ENCODE data around the gene CDH13.

Gene CDH13

GRCh38 chr16:83136924-83137323 is 510.2 kb downstream of the CDH13 start:
- Histone ChIP-seq H3K27ac (ENCODE audit: low read length) (peak overlapping the region; percentile 89), H3K4me2 (ENCODE audit: insufficient read depth, low read length) (peak overlapping the region; percentile 69), H3K9ac (ENCODE audit: low read depth, low read length) (peak overlapping the region; percentile 50), H3K79me2 (ENCODE audit: insufficient read depth, low read length) (no peaks in the 10 kb centered on the region), H3K4me3 (ENCODE audit: low read depth in 1 of 2, low read length in 2 of 2) (peak overlapping the region in 1 of 2 experiments; percentile 52; a peak in 3 of 4 replicates), H3K9me3 (ENCODE audit: insufficient read depth, low read length, severe bottlenecking) (no peaks in the 10 kb centered on the region), H2AFZ (ENCODE audit: low read depth, low read length) (peak overlapping the region; percentile 77), H3K36me3 (ENCODE audit: insufficient read depth, low read length) (no peaks in the 10 kb centered on the region), H3K27me3 (ENCODE audit: insufficient read depth, low read length, poor library complexity) (no peaks in the 10 kb centered on the region), H4K20me1 (ENCODE audit: insufficient read depth, low read length) (no peaks in the 10 kb centered on the region), H3K4me1 (ENCODE audit: insufficient read depth, low read length) (peaks cover 23% of the 10 kb centered on the region)
- peak; percentile 59 for DNase-seq
- peak; percentile 69 for ATAC-seq (ENCODE audit: insufficient read depth, low read depth)
- TF ChIP-seq EZH2 (IDR thresholded peaks at IDR 0.05; ENCODE audit: borderline replicate concordance, low read depth, low read length, severe bottlenecking) (no peak), CTCF (IDR thresholded peaks at IDR 0.05; ENCODE audit: borderline replicate concordance, extremely low read depth, low read length, poor library complexity, severe bottlenecking) (no peak)

GRCh38 chr16:83137326-83137781 is 510.6 kb downstream of the CDH13 start:
- no peaks in the 10 kb centered on the region for H3K9me3 ChIP-seq (ENCODE audit: insufficient read depth, low read length, severe bottlenecking)
- peak overlapping the region; percentile 89 for H3K27ac ChIP-seq (ENCODE audit: low read length)
- H3K4me1 ChIP-seq (ENCODE audit: insufficient read depth, low read length), result peaks cover 23% of the 10 kb centered on the region
- H3K4me2 ChIP-seq (ENCODE audit: insufficient read depth, low read length), result peak overlapping the region; percentile 69
- H3K27me3 ChIP-seq (ENCODE audit: insufficient read depth, low read length, poor library complexity), result no peaks in the 10 kb centered on the region
- peak overlapping the region; percentile 0 to 52; a peak in 3 of 4 replicates for H3K4me3 ChIP-seq (ENCODE audit: low read depth in 1 of 2, low read length in 2 of 2)
- no peaks in the 10 kb centered on the region for H3K36me3 ChIP-seq (ENCODE audit: insufficient read depth, low read length)
- H3K9ac ChIP-seq (ENCODE audit: low read depth, low read length), result peak overlapping the region; percentile 50
- peak; percentile 81 for DNase-seq
- no peaks in the 10 kb centered on the region for H4K20me1 ChIP-seq (ENCODE audit: insufficient read depth, low read length)
- ATAC-seq (ENCODE audit: insufficient read depth, low read depth), result peak; percentile 90
- H2AFZ ChIP-seq (ENCODE audit: low read depth, low read length), result peak overlapping the region; percentile 77
- TF ChIP-seq EZH2 (IDR thresholded peaks at IDR 0.05; ENCODE audit: borderline replicate concordance, low read depth, low read length, severe bottlenecking) (no peak), CTCF (IDR thresholded peaks at IDR 0.05; ENCODE audit: borderline replicate concordance, extremely low read depth, low read length, poor library complexity, severe bottlenecking) (no peak)
- H3K79me2 ChIP-seq (ENCODE audit: insufficient read depth, low read length), result no peaks in the 10 kb centered on the region

GRCh38 chr16:83137894-83138293 is 511.1 kb downstream of the CDH13 start:
- Histone ChIP-seq H3K4me3 (ENCODE audit: low read depth in 1 of 2, low read length in 2 of 2) (peak overlapping the region; percentile 0 to 52; a peak in 3 of 4 replicates), H3K27me3 (ENCODE audit: insufficient read depth, low read length, poor library complexity) (no peaks in the 10 kb centered on the region), H3K4me1 (ENCODE audit: insufficient read depth, low read length) (peaks cover 23% of the 10 kb centered on the region), H3K9me3 (ENCODE audit: insufficient read depth, low read length, severe bottlenecking) (no peaks in the 10 kb centered on the region), H3K4me2 (ENCODE audit: insufficient read depth, low read length) (peak overlapping the region; percentile 69), H3K79me2 (ENCODE audit: insufficient read depth, low read length) (no peaks in the 10 kb centered on the region), H3K36me3 (ENCODE audit: insufficient read depth, low read length) (no peaks in the 10 kb centered on the region), H2AFZ (ENCODE audit: low read depth, low read length) (peak overlapping the region; percentile 77), H3K27ac (ENCODE audit: low read length) (peak overlapping the region; percentile 89), H4K20me1 (ENCODE audit: insufficient read depth, low read length) (no peaks in the 10 kb centered on the region), H3K9ac (ENCODE audit: low read depth, low read length) (peak overlapping the region; percentile 50)
- ATAC-seq (ENCODE audit: insufficient read depth, low read depth), result no peak
- peak; percentile 9 for DNase-seq
- TF ChIP-seq CTCF (IDR thresholded peaks at IDR 0.05; ENCODE audit: borderline replicate concordance, extremely low read depth, low read length, poor library complexity, severe bottlenecking) (no peak), EZH2 (IDR thresholded peaks at IDR 0.05; ENCODE audit: borderline replicate concordance, low read depth, low read length, severe bottlenecking) (no peak)
